GM19372 (cell line): Measurements from ENCODE around the gene CACTIN.
"Not testable (repeated sequence)": the region's sequence is repeated elsewhere in the genome, so short reads cannot be mapped to it uniquely, and the experiment has no call there.

Source experiments
- ATAC-seq: cut with Tn5 transposase; IDR thresholded peaks from one replicate; pipeline ENCODE4 v1.9.1; 2021; ENCODE audit warnings: mild to moderate bottlenecking, low read depth, moderate library complexity; ENCODE audit not compliant: unreplicated experiment

Gene CACTIN

DNA sequence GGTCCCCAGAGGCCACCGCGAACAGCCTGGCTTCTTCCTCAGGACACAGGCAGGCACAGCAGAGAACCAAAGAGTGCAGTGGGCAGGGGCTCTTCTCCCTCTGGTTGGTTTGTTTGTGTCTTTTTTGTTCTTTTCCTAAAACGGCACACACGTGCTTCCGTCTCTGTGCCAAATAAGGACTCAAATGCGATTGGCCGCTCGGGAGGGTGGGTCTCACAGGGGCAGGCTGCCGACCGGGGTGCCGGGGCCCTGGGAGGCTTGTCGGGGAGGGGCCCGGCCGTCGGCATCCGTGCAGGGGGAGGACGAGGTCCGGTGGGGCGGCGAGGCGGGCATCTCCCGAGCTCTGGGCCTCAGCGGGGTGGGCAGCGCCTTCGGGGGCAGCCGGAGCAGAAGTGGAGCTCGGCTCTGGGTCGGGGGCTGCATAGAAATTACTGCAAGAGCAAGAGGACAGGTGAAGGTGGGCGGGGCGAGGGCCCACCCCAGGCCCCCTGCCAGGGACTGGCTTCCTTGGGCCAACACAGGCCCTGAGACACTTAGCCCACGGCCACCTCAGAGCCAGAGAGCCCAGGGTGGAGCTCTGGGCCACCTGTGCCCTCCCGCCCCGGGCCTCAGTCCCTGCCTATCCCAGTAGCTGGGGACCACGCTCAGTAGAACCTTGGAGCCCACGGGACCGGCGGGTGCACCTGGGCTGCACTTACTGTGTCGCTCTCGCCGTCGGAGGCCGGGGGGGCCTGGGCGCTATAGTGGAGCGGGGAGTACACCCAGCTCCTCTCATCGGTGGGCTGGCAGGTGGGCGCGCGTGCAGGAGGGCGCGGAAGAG is 6.4 kb upstream of the CACTIN start:
- no peak for ATAC-seq

DNA sequence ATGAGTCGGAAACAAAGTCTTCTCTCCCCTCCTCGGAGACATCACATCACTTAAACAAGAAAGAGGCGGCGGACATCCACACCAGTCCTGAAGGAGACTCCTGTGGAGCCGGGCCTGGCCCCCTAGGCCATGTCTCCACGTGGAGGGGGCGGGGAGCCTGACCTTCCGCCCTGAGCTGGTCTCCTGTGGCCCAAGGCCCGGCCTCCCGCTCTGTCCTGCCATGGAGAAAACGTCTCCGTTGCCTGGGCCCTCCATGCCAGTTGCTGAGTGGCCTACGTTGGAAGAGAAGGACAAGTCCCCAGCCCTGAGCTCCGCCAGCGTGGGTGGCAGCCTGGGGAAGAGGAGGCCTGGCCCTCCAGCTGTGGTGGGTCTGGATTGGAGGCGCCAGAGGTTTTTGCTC is 5.5 kb upstream of the CACTIN start:
- ATAC-seq, result no peak

DNA sequence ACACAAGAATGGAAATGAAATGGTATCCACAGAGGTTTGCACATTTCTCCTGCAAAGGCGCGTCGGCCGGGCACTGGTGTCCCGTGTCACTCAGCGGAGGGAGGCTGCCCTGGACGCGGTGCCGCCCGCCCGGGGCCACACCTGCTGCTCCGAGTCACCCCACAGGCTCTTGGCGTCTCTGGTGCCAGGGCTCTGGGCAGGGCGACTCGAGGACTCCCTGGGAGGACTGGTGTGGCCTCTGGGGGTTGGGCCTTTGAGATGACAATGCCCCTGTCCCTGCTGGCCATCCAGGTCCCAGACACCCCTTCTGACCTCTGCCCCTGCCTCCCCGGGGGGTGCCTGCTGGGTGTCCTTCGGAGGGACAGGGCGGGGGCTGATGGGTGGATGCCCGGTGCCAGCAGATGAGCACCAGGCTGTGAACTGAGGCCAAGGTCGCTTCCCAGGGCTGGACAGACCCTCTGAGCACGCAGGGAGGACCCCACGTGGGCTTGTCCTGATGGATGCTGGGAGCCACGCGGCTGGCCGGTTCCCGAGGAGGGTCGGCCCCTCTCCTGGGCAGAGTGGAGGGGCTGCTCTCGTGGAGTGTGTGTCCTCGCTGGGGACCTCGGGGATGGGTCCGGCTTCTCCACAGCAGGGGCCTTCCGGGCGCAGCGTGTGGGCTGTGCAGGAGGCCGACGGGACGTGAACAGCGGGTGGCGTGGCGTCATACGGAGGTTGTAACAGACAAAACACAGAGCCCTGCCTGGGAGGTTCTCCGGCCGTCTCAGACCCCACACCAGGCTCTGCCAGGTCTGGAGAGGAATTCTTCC is 4.7 kb upstream of the CACTIN start:
- no peak for ATAC-seq

DNA sequence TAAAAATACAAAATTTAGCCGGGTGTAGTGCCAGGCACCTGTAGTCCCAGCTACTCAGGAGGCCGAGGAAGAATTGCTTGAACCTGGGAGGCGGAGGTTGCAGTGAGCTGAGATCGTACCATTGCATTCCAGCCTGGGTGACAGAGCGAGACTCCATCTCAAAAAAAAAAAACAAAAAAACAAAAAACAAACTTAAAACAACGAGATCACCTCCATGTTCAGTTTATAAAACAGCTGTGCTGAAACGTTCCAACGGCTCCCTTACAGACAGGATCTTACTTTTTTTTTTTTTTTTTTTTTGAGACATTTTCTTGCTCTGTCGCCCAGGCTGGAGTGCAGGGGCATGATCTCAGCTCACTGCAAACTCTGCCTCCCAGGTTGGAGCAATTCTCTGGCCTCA is 2.2 kb upstream of the CACTIN start:
- ATAC-seq, result not testable (repeated sequence)

DNA sequence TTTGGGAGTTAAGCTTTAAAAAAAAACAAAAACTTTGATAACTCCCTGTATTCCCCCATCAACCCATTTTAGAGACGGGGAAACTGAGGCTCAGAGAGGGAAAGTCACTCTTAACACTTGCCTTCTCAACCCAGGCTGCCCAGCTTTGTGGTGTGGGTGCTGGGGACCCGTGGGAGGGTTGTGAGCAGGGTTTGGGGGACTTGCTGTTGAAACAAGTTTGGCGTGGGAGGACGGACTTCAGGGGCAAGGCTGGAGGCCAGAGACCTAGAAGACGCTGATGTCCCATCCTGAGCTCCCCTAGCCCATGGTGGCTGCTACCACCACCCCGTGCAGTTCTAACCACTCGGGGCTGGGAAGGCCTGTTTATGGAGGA is 747 bp upstream of the CACTIN start:
- no peak for ATAC-seq

DNA sequence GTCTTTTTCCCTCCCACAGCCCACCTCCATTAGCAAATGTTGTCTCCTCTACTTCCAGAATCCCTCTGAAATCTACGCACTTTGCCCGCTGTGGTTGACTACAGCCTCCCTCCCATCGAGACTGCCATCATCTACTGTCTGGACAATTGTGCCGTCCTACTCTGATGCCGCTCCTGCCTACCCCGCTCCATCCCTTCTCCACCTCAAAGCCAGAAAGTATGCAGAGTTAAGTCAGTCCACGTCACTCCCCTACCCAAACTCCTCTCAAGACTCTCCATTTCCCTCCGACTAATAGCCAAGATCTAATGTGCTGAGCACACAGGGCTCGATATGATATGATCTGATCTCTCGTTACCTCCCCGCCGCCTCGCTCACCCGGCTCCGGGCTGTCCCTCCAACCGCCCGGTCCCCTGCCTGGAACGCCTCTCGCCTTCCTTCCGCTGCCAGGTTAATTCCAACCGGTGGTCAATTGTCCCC is 556 bp downstream of the CACTIN start:
- ATAC-seq, result peak; percentile 6

DNA sequence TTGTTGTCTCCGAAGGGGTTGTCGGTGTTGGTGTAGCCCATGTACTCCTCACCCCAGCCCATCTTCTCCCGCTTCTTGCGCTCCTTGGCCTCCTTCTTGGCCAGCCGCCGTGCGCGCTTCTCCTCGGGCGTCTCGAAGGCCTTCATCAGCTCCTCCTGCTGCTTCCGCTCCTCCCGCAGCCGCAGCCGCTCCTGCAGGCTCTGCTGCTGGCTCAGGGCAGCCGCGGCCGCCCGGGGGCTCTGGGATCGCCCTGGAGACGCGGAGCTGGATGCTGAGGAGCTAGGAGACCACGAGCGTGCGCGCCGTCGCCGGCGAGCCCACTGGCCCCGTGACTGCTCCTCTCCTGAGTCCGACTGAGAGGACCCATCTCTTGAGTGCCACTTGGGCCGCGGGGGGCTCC is 2.9 kb downstream of the CACTIN start:
- ATAC-seq, result no peak

DNA sequence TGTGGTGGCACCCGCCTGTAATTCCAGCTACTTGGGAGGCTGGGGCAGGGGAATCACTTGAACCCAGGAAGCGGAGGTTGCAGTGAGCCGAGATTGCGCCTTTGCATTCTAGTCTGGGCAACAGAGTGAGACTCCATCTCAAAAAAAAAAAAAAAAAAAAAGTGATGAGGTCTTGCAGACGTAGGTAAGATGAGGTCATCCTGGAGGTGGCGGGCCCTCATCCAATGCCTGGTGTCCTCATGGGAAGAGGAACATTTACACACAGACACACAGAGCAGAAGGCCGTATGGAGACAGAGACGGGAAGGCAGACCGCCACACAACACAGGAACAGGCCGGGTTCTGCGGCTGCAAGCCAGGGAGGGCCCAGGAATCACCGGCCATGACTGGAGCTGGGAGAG is 4.4 kb downstream of the CACTIN start:
- no peak for ATAC-seq

DNA sequence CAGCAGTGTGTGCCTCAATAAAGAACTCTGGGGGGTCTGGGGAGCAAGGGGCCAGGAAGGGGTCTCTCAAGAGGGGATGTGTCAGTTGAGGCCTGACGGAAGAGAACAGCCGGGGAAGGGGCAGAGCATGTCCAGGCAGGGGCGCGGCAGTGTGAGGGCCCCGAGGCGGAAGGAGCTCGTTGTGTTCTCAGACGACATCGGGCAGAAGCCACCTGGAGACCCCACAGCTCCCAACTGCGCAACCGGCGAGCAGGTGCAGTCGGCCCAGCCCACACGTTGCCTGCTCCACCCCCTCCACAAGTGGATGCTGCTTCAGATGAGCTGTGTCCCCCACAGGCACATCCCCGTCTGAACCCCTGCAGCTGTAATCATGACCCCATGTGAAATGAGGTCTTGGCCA is 4.9 kb downstream of the CACTIN start:
- no peak for ATAC-seq

DNA sequence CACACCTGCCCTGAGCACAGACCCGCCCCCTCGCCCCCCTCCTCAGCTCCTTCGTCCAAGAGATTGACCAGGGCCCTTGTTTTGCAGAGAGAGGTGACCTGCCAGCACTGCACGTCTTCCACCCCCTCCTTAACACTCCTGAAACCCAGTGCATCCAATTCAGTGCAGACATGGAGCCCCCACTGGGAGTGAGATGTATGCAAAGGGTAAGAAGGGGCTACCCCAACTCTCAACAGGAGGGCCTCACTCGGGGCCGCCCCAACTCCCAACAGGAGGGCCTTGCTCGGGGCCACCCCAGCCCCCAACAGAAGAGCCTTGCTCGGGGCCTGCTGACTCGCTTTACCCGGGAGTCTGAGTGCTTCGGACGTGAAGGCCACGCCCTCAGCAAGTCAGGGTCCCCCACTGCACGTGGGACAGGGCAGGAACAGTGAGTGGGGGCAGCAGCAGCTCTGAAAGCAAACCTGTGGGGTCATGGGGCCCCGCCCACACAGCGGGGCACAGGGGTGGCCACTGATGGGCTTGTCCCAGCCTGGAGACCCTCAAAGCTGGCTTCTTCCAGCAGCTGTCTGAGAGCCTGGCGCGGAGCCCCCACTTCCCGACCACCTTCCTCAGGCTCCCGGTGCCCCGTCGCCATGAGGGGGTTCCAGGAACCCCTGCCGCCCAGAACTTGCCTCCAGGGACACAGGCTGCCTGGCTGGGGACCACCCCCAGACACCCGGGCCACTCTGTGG is 5.6 kb downstream of the CACTIN start:
- no peak for ATAC-seq

DNA sequence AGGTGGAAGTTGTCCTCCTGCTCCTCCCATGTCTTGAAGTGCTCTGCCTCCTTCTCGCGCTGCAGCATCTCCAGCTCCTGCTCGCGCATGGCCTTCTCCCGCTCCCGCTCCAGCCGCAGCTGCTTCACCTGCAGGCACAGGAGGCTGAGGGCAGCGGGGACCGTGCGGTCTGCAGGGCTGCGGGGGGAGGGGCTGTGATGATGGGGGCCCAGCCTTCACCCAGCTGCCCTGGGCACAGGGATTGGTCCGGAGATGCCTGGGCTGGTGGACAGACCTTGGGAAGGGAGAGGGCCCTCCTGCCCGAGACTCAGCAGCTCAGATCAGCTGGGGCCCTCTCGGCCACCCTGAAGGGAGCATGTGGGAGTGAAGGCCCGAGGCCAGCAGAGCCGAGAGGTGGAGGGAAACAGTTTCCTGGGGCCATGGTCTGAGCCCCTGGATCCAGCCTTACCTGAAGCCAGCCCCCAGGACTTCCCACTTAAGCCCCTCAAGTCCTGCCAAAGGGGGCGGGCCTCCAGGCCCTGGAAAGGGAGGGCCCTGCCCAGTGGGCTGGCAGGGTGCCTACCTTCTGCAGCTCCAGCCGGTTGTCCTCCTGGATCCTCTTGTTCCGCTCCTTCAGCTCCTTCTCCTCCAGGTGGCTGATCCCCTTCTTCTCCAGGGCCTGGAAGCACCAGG is 6.3 kb downstream of the CACTIN start:
- no peak for ATAC-seq

DNA sequence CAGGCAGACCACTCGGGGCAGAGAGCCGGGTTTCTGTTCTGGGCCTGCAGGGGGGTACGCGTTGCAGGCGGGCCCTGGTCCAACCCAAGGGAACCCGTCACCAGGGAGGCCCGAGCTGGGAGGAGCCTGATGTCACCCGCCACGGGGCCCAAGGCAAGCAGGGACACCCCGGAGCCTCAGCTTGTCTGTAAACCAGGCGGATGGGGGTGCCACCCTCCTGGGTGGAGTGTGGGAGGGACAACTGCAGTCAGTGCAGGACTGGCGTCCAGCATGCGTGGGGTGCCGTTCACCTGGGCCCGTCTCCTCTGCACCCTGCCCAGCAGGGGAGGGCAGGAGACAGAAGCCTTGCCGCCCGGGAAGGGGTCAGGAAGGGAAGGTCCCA is 7.0 kb downstream of the CACTIN start:
- ATAC-seq, result no peak

DNA sequence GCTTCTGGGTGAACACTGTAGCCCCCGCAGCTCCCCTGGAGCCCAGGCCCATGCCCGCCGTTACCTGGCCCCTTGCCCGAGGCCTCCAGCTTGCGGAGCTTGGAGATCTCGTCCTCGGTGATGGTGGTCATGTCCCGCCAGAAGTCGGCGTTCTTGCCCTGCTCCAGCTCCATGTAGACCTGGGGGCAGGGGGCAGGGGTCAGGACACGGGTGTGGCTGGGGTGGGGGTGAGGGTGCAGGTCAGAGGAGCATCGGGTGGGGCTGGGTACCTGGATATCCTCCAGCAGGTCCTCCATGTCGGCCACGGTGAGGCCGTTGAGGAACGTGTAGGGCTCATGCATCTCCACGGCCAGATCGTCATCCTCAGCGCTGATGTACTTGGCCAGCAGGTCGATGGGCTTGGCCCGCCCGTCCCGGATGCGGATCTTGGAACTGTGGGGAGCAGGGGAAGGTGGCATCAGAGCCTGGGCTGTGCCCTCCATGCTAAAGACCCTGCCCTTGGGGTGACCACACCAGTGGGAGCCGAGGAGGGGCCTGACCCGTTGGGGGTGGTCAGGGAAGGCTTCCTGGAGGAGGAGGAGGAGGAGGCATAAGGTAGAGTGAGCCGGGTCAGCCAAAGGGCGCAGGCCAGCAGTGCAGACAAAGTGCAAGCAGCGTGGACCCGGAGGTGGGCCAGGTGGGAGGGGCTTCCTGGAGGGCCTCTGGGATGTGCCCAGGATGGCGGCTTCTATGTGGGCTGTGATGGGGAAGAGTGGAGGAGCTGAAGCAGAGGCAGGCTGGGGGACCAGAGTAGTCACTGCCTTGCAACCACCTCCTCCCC is 7.6 kb downstream of the CACTIN start:
- no peak for ATAC-seq

DNA sequence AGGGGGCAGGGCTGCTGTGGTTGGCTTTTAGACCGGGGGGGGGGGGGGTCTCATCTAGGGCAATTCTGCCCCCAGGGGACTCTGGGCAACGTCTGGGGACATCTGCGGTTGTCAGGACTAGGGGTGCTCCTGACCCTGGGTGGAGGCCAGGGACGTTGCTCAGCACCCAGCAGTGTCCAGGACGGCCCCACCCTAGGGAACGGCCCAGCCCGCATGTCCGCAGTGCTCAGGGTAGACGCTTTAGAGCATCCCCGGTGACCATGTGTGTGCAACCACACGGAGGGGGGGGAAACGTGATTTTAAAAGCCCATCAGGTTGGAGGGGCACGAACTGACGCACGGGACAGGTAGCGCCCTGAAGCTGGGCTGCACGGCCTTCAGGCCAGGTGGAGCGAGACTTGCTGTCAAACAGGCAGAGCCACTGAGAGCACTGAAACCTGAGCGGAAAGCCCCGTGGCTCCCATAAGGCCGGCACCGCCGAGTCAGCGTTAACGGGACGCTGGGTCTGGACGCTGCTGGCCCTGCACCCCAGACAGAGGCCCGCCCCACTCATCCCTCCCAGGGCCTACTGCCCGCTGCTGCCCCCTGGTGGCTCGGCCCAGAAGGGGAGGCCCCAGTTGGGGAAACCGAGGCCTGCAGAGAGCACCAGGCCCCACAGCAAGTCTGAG is 8.3 kb downstream of the CACTIN start:
- no peak for ATAC-seq

DNA sequence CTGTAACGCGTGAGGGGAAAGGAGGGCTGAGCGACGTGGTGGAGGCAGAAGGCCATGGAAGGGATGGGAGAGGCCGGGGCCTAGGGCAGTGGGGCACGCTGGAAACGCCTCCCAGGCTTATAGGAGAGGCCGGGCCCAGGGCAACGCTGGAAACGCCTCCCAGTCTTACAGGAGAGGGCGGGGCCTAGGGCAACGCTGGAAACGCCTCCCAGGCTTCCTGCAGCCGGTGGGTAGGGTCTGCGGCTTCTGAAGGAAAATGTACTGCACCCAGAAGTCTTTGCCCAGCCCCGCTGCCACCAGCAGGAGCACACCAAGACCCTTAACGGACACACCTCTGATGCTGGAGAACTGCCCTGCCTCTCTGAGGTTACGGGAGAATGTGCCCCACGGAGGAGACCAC is 9.1 kb downstream of the CACTIN start:
- ATAC-seq, result no peak

DNA sequence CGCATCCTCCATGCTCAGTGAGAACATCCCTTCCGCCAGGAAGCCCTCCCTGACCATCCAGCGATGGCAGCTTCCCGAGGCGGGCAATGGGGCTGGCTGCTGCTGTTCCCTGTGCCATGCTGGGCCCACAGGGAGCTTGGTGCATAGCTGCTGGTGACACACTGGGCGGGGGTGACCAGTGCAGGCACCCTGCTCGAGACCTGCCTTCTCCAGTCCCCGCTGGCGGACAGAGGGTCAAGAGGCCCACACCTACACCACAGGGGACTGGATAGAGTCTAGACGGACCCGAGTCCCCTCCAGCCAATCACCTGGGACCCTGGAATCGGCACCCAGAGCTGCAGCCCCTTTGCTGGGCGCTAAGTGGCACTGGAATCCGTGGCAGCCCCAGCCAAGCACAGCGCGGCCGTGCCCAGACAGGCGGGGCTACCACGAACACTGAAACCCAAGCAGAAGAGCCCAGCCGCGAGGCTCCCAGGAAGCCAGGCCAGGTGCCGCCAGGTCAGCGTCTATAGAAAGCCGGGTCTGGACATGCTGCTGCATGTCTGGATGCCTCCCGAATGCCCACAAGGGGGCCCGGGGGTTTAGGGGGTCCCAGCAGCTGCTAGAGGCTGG is 11.0 kb downstream of the CACTIN start:
- ATAC-seq, result no peak

DNA sequence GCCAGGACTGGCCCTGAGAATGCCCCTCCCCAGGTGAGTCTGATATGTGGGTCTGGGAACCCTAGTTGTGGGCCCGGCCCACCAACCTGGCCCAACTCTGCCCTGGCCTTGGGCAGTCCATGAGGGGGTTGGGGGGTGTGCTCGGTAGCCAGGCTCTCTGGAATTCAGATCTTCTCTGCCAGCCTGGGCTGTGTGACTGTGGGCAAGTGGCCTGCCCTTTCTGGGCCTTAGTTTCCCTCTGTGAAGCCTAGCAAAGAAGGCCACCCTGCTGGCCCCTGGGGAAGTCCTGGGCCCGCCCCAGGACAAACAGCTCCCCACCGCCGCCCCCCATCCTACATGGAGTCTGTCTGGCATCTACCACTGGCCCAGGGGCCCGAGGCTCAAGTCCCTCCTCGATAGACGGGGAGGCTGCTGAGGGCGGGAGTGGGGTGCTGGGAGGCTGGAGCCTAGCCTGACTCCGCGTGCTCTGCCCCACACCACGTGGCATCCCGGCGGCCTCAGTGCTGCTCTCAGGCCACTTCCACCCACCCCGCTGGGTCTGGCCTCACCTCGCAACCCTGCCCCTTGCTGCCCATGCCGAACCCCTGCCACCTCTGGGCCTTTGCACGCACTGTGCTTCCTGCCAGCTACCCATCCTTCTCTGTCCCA is 11.6 kb downstream of the CACTIN start:
- no peak for ATAC-seq
